CD1c-positive myeloid dendritic cell (primary cell): ENCODE data around the gene PLCB2.

ENCODE experiments used
- DNase-seq: peaks from one replicate; pipeline ENCODE4 v3.0.0-alpha.2; 2016; ENCODE audit errors: extremely low spot score

The PLCB2 gene

GRCh38 chr15:40305281-40305680 lies 2.5 kb downstream of the PLCB2 start:
- no peak for DNase-seq

DNA sequence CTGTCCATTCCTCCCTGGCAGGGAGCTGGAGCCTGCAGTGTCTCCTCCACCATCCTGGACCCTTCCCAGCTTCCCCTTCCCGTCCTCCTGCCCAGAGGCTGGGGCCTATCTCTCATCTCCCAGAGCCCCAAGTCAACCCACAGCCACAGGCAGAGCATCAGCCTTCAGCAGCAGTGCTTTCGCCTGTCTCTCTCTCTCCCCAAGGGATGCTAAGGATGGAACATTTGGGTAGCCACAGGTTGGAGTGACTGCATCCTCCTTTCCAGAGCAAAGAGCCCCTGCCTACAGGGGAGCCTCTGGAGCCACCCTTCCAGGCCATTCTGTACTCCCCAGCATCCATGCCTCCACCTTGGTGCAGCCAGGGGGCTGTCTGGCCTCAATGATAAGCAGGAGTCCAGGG lies 4.2 kb downstream of the PLCB2 start:
- no peak for DNase-seq

DNA sequence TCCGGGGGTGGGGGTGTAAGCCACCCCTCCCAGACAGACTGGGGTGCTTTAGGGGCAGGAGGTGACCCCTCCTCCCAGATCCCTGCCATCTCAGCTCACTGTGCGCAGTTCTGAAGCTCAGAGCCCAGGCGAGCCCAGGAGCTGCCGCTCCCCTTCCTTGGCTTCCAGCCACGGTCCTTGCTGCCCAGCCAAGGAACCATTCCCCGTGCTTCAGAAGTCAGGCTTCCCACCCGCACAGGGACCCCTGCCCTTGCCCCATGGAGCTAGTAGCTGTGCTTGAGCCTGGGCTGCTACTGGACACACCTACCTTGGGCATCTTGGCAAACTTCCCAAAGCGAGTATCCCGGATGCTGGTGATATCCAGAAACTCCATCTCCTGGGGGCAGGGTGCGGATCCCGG lies 4.8 kb downstream of the PLCB2 start:
- no peak for DNase-seq

DNA sequence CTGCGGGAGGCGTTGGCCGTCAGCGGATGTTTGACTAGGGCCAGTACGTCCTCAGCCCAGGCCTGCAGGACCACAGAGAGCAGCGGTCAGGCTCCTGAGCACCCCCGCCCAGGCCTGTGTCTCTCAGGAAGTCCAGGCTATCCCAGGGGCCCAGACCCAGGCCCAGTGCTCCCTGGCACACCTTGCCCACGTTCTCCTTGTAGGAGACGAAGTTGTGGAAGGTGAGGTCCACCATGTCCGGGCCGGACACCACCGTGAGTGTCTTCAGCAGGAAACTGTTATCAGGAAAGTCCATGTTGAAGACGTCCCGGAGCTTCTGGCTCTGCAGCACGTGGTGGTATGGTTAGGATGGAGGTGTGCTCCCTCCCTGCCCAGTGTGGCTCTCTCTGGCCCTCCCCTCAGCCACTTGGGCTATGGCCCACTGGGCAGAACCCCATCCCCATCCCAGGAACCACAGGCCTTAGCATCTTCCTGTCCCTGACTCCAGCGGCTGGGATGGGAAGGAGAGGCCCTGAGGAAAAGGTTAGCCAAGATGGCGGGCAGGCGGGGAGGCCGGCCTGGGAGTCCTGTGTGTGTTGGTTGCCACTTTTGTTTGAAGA lies 5.3 kb downstream of the PLCB2 start:
- no peak for DNase-seq

- no peak for DNase-seq
These were observed 6.1 kb downstream of the PLCB2 start for GRCh38 chr15:40301467-40302179.

GRCh38 chr15:40300771-40301170 lies 7.0 kb downstream of the PLCB2 start:
- DNase-seq, result no peak

DNA sequence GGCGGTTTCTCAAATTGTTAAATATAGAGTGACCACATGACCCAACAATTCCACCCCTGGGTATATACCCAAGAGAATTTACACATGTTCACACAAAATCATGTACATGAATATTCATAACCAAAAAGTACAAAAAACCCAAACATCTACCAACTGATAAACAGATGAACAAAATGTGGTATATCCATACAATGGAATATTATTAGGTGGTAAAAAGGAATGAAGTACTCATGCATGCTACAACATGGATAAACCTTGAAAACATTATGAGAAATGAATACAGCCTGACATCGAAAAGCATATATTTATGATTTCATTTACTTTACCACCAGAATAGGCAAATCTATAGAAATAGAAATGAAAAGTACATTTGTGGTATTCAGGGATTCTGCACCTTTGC lies 7.4 kb downstream of the PLCB2 start:
- DNase-seq, result no peak

DNA sequence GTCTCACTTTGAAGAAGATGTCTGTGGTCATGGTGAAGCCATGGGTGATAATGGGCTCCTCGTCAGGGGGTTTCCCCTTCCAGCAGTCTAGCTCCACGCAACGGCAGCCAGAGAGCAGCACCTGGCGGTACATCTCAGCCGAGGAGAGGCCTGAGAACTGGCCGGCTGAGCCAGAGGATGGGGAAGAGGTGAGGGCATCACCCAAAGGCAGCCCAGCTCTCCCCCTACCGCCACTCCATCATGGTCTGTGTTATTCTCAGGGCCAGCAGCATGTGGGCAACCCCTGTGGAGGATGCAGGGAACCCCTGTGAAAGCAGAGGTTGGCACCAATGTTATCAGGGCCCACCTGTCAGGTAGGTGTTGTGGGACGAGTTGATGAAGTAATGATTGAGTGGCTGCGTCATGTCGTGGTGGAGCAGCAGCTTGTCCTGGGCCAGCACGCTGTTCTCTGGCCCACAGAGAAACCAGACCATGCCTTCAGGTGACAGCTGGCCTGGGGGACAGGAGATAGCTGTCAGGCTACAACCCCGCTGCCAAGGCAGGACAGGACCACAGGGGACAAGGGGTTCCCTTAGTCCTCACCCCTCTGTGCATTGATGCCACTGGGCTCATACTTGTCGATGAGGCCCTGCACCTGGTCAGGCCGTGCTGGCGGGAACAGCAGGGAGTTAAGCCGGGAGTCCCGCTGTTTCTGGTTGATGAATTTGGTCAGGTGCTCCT lies 9.4 kb downstream of the PLCB2 start:
- no peak for DNase-seq

DNA sequence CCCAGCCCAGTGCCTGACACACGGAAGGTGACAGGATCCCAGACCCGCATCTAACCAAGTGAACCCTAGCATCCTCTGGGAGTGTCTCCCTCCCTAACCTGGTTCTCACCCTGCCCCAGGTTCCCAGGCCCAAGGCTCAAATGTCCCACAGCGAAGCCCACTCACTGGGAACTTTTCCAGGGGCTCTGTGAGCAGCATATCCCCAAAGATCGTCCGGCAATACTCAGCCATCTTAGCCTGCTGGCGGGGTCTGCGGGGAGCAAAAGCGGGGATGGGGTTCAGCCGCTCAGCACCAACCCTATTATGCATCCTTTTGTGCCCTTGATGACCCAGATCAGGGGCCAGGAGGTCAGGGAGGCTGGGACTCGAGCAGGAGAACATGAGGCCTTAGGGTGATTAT lies 10.4 kb downstream of the PLCB2 start:
- no peak for DNase-seq

DNA sequence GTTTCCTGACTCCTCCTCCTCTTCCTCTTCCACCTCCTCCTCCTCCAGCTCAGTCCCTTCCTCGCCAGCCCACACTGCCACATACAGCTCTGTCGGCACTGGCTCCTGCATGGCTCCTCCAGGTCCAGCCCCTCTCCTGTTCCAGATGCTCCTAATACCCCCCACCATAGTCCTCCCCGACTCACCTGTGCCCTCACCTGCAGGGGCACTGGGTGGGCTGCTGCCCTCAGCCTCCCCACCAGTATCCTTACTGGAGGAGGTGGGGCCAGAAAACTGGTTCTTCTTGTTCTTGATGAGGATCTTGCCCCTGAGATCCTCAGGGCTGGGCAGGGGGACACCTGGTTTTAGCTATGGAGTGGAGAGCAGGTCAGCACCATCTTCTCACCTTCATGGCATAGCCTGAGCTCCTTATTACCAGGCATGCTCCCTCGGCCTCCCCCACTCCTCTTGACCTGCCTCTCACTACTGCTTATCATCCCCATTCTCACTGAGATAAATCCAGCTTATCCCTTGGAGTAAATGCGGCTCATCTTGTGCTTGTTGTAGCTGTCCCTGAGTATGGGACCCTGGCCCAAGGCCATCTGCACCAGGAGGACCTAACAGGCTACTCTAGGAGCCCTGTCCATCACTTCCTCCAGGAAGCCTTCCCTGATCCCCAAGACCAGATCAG lies 11.0 kb downstream of the PLCB2 start:
- DNase-seq, result no peak

DNA sequence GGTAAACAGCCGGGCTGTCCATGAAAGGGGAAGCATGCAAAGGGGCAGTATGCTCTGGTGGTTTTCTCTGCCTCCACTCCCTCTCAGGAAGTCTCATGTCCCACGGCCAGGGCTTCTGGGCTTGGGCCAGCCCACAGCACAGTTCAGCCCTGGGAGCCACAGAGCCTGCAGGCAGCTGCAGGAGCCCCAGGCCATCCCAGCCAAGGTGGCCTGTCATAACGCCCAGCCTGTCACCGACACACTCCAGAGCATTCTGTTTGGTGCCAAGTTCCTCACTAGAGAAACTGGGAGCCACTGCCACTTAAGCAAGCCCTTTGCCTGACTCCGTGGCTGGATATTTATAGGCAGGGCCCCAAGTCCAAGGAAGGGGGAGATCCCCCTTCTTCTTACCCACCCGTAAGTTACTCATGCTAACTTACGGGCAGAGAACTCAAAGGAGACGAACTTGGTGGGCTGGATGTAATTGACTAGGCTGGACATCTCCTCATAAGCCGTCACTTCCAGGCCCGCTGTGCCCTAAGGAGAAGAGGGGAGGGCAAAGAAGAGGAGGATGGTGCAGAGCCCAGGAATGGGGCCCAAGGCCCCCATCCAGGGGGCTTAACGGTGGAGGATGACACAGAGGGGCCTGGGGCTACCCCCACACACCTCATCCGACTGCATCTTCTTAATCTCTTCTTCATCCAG lies 11.7 kb downstream of the PLCB2 start:
- no peak for DNase-seq

DNA sequence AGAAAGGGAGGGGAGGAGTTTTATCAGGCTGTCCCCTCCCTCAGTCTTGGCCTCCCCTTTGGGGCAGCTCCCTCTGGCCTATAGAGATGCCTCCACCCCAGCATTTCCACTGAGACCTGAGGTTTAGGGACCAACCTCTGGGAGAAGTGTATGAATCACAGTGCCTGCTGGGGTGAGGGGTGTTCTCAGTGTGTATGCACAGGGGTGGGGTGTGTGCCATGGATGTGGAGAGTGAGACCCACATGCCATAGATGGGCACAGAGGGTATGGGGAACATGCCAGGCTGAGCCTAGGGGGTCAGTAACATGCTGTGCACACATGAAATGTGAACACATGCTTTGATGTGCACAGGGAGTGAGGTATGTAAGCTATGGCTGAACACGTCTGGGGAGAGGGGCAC lies 12.4 kb downstream of the PLCB2 start:
- no peak for DNase-seq

GRCh38 chr15:40293905-40294895 lies 13.5 kb downstream of the PLCB2 start:
- DNase-seq, result no peak

DNA sequence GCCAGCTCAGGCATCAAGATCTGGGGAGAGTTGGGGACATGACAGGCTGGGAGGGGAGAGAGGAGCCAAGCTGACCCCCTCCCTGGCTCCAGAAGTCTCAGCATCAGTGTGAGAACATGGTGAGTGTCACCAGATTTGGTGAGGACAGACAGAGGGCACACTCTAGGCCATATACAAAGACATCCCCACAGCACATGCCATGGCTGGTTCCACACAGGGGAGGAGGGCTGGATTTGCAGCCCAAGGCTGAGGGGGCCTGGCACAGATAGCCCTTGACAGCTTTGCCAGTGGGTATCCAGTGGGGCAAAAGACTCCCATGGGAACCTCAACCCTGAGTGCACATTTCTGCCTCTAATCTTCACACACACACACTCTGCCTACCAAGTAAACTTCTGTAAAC lies 14.7 kb downstream of the PLCB2 start:
- no peak for DNase-seq

GRCh38 chr15:40292246-40292645 lies 15.5 kb downstream of the PLCB2 start:
- no peak for DNase-seq

GRCh38 chr15:40290918-40291574 lies 16.7 kb downstream of the PLCB2 start:
- DNase-seq, result no peak

- DNase-seq, result no peak
These were observed 17.2 kb downstream of the PLCB2 start for GRCh38 chr15:40290545-40290917.

DNA sequence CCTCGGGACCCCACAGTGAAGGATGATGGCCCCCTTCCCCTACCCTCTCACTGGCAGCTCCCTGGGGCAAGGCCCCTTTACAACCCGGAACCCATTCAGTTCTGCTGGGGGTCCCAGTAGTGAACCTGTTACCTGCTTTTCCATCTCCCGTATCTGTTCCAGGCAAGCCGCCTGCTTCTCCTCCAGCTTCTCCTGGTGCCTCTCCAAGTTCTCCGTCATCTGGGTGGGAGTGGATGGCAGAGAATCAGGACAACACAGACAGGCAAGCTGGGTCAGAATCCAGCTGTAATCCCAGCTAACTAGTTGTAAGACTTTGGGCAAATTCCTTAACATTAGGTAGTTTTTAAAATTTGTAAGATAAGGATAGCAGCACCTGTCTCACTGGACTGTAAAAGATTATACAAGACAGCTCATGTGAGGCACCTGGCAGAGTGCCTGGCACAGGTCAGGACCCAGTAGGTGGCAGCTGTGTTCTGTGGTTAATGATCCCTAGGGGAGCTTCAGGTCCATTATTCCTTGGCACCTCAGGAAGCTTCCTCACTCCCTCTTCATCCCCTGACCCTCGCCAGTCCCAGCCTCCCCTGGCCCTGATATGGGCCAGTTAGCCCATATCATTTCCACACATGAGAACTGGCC lies 18.5 kb downstream of the PLCB2 start:
- no peak for DNase-seq

DNA sequence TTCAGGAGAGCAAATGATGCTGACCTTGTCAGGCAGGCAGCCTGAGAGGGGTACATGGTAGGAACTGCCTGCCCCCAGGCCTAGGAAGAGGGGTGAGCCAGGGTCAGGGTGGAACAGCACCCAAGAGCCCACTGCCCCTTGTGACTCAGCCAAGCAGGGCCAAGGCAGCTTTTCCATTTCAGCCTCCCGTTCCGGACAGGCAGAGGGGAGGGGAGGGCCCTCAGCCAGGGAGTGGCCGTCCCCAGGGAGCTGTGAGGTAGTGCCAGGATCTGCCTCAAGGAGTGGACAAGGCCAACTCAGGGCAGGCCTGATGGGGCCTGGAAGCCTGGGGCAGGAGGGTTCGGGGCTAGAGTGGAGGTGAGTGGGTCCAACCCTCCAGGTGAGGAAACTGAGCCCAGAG lies 19.8 kb downstream of the PLCB2 start:
- no peak for DNase-seq

DNA sequence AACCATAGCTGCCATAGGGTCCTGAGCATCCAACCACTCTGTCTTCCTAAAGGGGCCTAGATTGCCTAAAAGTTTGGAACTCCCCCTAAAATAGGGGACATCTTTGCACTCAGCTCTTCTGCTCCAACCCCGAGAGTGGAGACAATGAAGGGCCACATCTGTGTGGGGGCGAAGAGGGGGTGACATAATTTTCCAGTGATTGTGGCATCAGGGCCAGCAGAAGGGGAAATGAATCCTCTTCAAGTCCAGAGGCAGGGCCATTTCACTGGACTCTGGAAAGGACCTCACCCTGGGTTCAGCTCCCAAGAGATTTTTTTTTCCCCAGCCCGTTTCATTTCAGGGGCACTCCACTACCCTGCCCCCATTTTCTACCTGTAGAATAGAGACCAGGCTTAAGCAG lies 20.2 kb downstream of the PLCB2 start:
- DNase-seq, result peak; percentile 50
